ENCODE data around the gene CPA1. TPM values are rescaled to one million over a fixed set of nuclear protein-coding genes. Genes with fewer than 3 reads are reported as not detected.

Gene CPA1
- total RNA-seq, 1 experiment from 2014 or later, result not detected

GRCh38 chr7:130379532-130379920 is 768 bp upstream of the CPA1 start:
- Histone ChIP-seq H3K36me3 (ENCODE audit: low read depth) (no peaks in the 10 kb centered on the region), H3K27ac (no peak overlapping the region), H3K4me3 (no peak overlapping the region), H3K4me1 (replicated peaks; ENCODE audit: insufficient read depth) (no peaks in the 10 kb centered on the region), H3K4me2 (no peak overlapping the region), H2AFZ (no peak overlapping the region), H3F3A (ENCODE audit: insufficient read depth, low read depth) (no peaks in the 10 kb centered on the region), H3K9me3 (ENCODE audit: insufficient read depth, low read depth) (no peaks in the 10 kb centered on the region), H4K20me1 (ENCODE audit: insufficient read depth) (no peaks in the 10 kb centered on the region), H3K27me3 (ENCODE audit: insufficient read depth, low read depth) (no peaks in the 10 kb centered on the region), H3K9me2 (ENCODE audit: insufficient read depth) (no peaks in the 10 kb centered on the region), H3K79me2 (ENCODE audit: low read depth) (no peaks in the 10 kb centered on the region)
- POLR2A ChIA-PET (ENCODE audit: unreplicated experiment), result no interaction called here
- CTCF ChIA-PET, result no interaction called here
- TF ChIP-seq CTCF (conservative IDR thresholded peaks at IDR 0.05) (no peak), EZH2 (IDR thresholded peaks at IDR 0.05; ENCODE audit: low read depth) (no peak)
- DNase-seq, result no peak
- intact Hi-C loops (cut with micrococcal nuclease; ENCODE audit: unreplicated experiment), result no loop called here
- BruUV-seq (replicated peaks), result no TSS peak

- BruUV-seq (replicated peaks), result no TSS peak
- CTCF ChIA-PET, result no interaction called here
- Histone ChIP-seq H3K27ac (no peak overlapping the region), H3K9me3 (ENCODE audit: insufficient read depth, low read depth) (no peaks in the 10 kb centered on the region), H3K79me2 (ENCODE audit: low read depth) (no peaks in the 10 kb centered on the region), H4K20me1 (ENCODE audit: insufficient read depth) (no peaks in the 10 kb centered on the region), H3K4me3 (no peak overlapping the region), H3F3A (ENCODE audit: insufficient read depth, low read depth) (no peaks in the 10 kb centered on the region), H3K4me1 (replicated peaks; ENCODE audit: insufficient read depth) (no peaks in the 10 kb centered on the region), H3K9me2 (ENCODE audit: insufficient read depth) (no peaks in the 10 kb centered on the region), H2AFZ (no peak overlapping the region), H3K4me2 (no peak overlapping the region), H3K27me3 (ENCODE audit: insufficient read depth, low read depth) (no peaks in the 10 kb centered on the region), H3K36me3 (ENCODE audit: low read depth) (no peaks in the 10 kb centered on the region)
- POLR2A ChIA-PET (ENCODE audit: unreplicated experiment), result no interaction called here
- intact Hi-C loops (cut with micrococcal nuclease; ENCODE audit: unreplicated experiment), result no loop called here
- TF ChIP-seq EZH2 (IDR thresholded peaks at IDR 0.05; ENCODE audit: low read depth), result no peak
- no peak for TF ChIP-seq CTCF (conservative IDR thresholded peaks at IDR 0.05)
- no peak for DNase-seq
These were observed 664 bp downstream of the CPA1 start for GRCh38 chr7:130380861-130381455.

GRCh38 chr7:130381468-130382312 is 1.4 kb downstream of the CPA1 start:
- no peaks in the 10 kb centered on the region for H4K20me1 ChIP-seq (ENCODE audit: insufficient read depth)
- BruUV-seq (replicated peaks), result no TSS peak
- no peaks in the 10 kb centered on the region for H3K9me3 ChIP-seq (ENCODE audit: insufficient read depth, low read depth)
- H3K27ac ChIP-seq, result no peak overlapping the region
- H3K4me1 ChIP-seq (replicated peaks; ENCODE audit: insufficient read depth), result no peaks in the 10 kb centered on the region
- no peaks in the 10 kb centered on the region for H3K27me3 ChIP-seq (ENCODE audit: insufficient read depth, low read depth)
- intact Hi-C loops (cut with micrococcal nuclease; ENCODE audit: unreplicated experiment), result no loop called here
- H3K4me3 ChIP-seq, result no peak overlapping the region
- no peaks in the 10 kb centered on the region for H3K36me3 ChIP-seq (ENCODE audit: low read depth)
- ChIA-PET POLR2A (ENCODE audit: unreplicated experiment) (no interaction called here), CTCF (no interaction called here)
- DNase-seq, result no peak
- no peak overlapping the region for H3K4me2 ChIP-seq
- H3K79me2 ChIP-seq (ENCODE audit: low read depth), result no peaks in the 10 kb centered on the region
- H3F3A ChIP-seq (ENCODE audit: insufficient read depth, low read depth), result no peaks in the 10 kb centered on the region
- no peaks in the 10 kb centered on the region for H3K9me2 ChIP-seq (ENCODE audit: insufficient read depth)
- no peak for TF ChIP-seq CTCF (conservative IDR thresholded peaks at IDR 0.05)
- TF ChIP-seq EZH2 (IDR thresholded peaks at IDR 0.05; ENCODE audit: low read depth), result no peak
- H2AFZ ChIP-seq, result no peak overlapping the region

All from PC-9 (cell line).